Type B pancreatic cell (in vitro differentiated cells): ENCODE measurements around the gene KCND2. TPM values are rescaled to one million over a fixed set of nuclear protein-coding genes. Genes with fewer than 3 reads are reported as not detected.
"Not testable (repeated sequence)": the region's sequence is repeated elsewhere in the genome, so short reads cannot be mapped to it uniquely, and the experiment has no call there.

Source experiments
- DNase-seq: peaks from one replicate; pipeline ENCODE4 v3.0.0; 2021; ENCODE audit warnings: mixed read lengths; ENCODE audit not compliant: unreplicated experiment; ENCODE audit errors: extremely low spot score
- H3K27ac Mint-ChIP-seq: 2 replicates; pipeline ENCODE4 v1.8.0; 2021; ENCODE audit warnings: mild to moderate bottlenecking, mixed read lengths
- H3K27me3 Mint-ChIP-seq: 2 replicates; pipeline ENCODE4 v1.8.0; 2021; ENCODE audit warnings: mixed read lengths
- H3K36me3 Mint-ChIP-seq: 2 replicates; pipeline ENCODE4 v1.8.0; 2021; ENCODE audit warnings: mixed read lengths
- H3K4me1 Mint-ChIP-seq: one replicate; pipeline ENCODE4 v1.8.0; 2021; ENCODE audit warnings: mixed read lengths; ENCODE audit not compliant: unreplicated experiment
- H3K4me3 Mint-ChIP-seq: 2 replicates; pipeline ENCODE4 v1.8.0; 2021; ENCODE audit warnings: mild to moderate bottlenecking, mixed read lengths
- H3K9me3 Mint-ChIP-seq: 2 replicates; pipeline ENCODE4 v1.8.0; 2021; ENCODE audit warnings: mixed read lengths
- total RNA-seq: library from RNA; stranded (reverse); gene quantifications from 2 replicates; pipeline ENCODE4 v1.2.1, GENCODE V29; 2021; ENCODE audit warnings: low replicate concordance
- TF ChIP-seq, protein P1 (sequence below): fragments of 200-600 bp; sonication (generic); conservative IDR thresholded peaks from 2 replicates; pipeline ENCODE4 v1.5.0; 2021; ENCODE audit warnings: antibody characterized with exemption, mild to moderate bottlenecking

Gene KCND2
- total RNA-seq, 1 donor from 2014 or later, result 3.2 TPM

DNA sequence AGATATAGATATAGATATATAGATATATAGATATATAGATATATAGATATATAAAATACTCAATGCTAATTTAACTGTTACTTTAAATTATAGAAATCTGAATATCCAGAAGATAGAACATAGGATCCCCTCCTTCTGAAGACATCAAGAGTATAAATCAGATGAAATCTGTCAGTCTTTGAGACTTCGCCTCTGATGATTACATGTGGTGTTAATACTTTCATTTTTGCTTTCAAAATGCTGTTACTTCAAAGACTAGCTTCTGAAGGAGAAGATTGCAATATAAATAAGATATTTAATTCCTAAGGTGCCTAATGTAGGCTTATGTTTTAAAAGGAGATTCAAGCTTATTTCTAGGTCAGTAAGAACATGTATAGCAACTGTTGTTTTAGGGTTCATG is 404.6 kb downstream of the KCND2 start:
- TF ChIP-seq, protein P1, sequence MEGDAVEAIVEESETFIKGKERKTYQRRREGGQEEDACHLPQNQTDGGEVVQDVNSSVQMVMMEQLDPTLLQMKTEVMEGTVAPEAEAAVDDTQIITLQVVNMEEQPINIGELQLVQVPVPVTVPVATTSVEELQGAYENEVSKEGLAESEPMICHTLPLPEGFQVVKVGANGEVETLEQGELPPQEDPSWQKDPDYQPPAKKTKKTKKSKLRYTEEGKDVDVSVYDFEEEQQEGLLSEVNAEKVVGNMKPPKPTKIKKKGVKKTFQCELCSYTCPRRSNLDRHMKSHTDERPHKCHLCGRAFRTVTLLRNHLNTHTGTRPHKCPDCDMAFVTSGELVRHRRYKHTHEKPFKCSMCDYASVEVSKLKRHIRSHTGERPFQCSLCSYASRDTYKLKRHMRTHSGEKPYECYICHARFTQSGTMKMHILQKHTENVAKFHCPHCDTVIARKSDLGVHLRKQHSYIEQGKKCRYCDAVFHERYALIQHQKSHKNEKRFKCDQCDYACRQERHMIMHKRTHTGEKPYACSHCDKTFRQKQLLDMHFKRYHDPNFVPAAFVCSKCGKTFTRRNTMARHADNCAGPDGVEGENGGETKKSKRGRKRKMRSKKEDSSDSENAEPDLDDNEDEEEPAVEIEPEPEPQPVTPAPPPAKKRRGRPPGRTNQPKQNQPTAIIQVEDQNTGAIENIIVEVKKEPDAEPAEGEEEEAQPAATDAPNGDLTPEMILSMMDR, result no peak
- H3K27me3 Mint-ChIP-seq, result no peaks in the 10 kb centered on the region
- H3K36me3 Mint-ChIP-seq, result no peaks in the 10 kb centered on the region
- H3K4me1 Mint-ChIP-seq, result peaks cover 5% of the 10 kb centered on the region
- no peak for DNase-seq
- no peak overlapping the region for H3K27ac Mint-ChIP-seq
- no peak overlapping the region for H3K4me3 Mint-ChIP-seq
- no peaks in the 10 kb centered on the region for H3K9me3 Mint-ChIP-seq

DNA sequence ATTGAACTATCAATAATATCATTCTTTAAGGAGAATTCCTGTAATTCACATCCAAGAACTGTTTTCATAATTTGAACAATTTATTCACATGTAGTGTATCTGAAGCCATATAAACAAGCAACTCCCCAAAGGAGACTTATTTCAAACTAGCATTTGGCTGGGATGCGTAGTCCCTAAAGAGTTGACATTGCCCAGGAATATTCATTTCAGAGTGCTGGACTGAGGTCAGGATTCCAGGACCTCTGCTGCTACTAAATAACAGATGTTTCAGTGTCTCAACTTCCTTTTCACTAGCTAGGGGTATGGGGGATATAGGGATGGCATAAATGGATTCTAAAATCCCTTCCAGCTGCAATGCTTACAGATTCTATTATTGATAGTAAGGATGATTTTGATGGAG is 408.0 kb downstream of the KCND2 start:
- Mint-ChIP-seq H3K4me1 (peaks cover 5% of the 10 kb centered on the region), H3K36me3 (no peaks in the 10 kb centered on the region), H3K9me3 (no peaks in the 10 kb centered on the region), H3K4me3 (no peak overlapping the region), H3K27ac (no peak overlapping the region), H3K27me3 (no peaks in the 10 kb centered on the region)
- TF ChIP-seq, protein P1, result no peak
- DNase-seq, result no peak

DNA sequence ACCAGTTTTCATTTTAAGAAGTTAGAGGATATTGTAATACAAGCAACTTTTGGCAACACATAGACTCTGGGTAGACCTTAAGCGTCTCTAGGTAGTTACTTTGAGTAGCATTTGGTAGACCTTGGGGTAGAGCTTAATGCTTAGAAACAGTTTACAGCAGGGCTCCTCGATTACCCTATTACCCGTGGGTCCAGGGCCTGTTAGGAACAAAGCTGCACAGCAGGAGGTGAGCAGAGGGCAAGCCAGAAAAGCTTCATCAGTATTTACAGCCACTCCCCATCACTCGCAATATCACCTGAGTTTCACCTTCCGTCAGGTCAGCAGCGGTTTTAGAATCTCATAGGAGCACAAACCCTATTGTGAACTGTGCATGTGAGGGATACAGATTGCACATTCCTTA is 411.5 kb downstream of the KCND2 start:
- TF ChIP-seq, protein P1, result no peak
- Mint-ChIP-seq H3K36me3 (no peaks in the 10 kb centered on the region), H3K4me3 (no peak overlapping the region), H3K9me3 (no peaks in the 10 kb centered on the region), H3K27ac (no peak overlapping the region), H3K4me1 (peaks cover 5% of the 10 kb centered on the region), H3K27me3 (no peaks in the 10 kb centered on the region)
- DNase-seq, result no peak

DNA sequence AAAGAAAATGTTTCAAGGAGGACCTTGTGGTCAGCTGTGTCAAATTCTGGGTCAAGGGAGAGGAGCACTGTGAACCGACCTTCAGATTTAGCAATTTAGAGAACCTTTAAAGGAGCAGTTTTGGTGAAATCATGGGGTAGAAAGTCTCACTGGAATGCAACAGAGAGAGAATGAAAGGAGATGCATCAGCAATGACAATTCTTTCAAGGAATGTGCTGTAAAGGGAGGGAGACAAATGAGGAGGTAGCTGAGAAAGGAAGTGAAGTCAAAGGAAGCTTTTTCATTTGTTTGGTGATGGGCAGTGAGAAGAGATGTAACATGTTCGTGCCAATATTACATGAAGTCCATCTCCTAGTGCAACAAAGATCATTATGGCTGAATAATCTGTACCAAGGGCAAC is 418.9 kb downstream of the KCND2 start:
- no peaks in the 10 kb centered on the region for H3K36me3 Mint-ChIP-seq
- DNase-seq, result no peak
- peaks cover 4% of the 10 kb centered on the region for H3K9me3 Mint-ChIP-seq
- H3K27me3 Mint-ChIP-seq, result no peaks in the 10 kb centered on the region
- no peak overlapping the region for H3K27ac Mint-ChIP-seq
- TF ChIP-seq, protein P1, result no peak
- H3K4me3 Mint-ChIP-seq, result no peak overlapping the region
- H3K4me1 Mint-ChIP-seq, result peaks cover 5% of the 10 kb centered on the region

DNA sequence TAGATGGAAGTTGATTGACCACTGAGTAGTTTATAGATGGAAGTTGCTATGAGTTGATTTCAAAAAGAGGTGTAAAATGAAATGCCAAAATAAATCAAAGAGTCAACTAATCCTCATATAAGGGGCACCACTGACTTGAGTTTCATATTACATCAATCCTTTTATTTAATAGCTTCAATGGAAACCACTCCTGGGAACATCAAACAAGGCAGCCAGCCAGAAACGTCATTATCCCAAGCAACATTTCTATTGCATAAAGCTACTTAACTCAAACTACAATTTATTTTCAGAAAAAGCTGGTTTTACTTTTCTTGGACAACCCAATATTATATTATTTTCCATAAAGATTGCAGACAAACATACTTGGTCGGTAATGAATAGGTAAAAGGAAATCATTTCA is 422.9 kb downstream of the KCND2 start:
- Mint-ChIP-seq H3K4me3 (no peak overlapping the region), H3K27me3 (no peaks in the 10 kb centered on the region), H3K9me3 (peaks cover 4% of the 10 kb centered on the region), H3K27ac (no peak overlapping the region), H3K36me3 (no peaks in the 10 kb centered on the region), H3K4me1 (peaks cover 5% of the 10 kb centered on the region)
- no peak for DNase-seq
- TF ChIP-seq, protein P1, result no peak

DNA sequence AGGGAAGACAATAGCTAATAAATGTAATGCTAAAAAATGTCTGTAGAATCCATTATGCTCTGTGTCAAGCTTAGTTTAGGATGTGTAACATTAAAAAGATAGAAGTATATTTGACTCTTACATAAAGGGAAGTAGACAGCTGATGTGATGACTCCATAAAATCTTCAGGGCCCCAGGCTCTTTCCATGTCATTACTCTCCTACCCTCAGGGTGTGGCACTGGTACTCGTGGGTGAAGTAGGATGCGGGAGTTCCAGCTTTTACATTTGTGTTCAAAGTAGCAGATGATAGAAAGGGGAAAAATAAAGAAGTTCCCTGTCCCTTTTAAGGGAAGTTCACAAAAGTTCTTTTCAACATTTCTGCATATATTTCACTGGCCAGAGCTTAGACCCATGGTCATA is 427.8 kb downstream of the KCND2 start:
- Mint-ChIP-seq H3K4me1 (no peaks in the 10 kb centered on the region), H3K9me3 (no peaks in the 10 kb centered on the region), H3K27ac (no peak overlapping the region), H3K27me3 (no peaks in the 10 kb centered on the region), H3K4me3 (no peak overlapping the region), H3K36me3 (no peaks in the 10 kb centered on the region)
- no peak for DNase-seq
- TF ChIP-seq, protein P1, result no peak

DNA sequence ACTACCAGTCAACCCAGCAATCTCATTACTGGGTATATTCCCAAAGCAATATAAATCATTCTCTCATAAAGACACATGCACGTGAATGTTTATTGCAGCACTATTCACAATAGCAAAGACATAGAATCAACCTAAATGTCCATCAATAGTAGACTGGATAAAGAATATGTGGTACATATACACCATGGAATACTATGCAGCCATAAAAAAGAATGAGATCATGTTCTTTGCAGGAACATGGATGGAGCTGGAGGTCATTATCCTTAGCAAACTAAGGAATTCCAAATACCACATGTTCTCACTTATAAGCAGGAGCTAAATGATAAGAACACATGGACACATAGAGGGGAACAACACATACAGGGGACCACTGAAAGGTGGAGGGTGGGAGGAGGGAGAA is 429.4 kb downstream of the KCND2 start:
- not testable (repeated sequence) for H3K9me3 Mint-ChIP-seq, H3K4me1 Mint-ChIP-seq, H3K27ac Mint-ChIP-seq, H3K36me3 Mint-ChIP-seq, H3K4me3 Mint-ChIP-seq, DNase-seq, H3K27me3 Mint-ChIP-seq
